Activated CD4-positive, alpha-beta memory T cell treated with anti-CD3 and anti-CD28 coated beads for 36 hours (primary cell): ENCODE data around the gene PTPRN2. TPM values are rescaled to one million over a fixed set of nuclear protein-coding genes. Genes with fewer than 3 reads are reported as not detected.

Experiments used
- CTCF ChIA-PET: fragments of 350-600 bp; sonication (Branson Sonifier 250); formaldehyde crosslinking; loops from one replicate; lab custom pipeline; 2021; ENCODE audit warnings: antibody characterized with exemption, inconsistent platforms; lab: Charles Lee
- POLR2A ChIA-PET: fragments of 350-600 bp; sonication (Branson Sonifier 250); formaldehyde crosslinking; loops from one replicate; lab custom pipeline; 2021; ENCODE audit warnings: antibody characterized with exemption; lab: Charles Lee
- DNase-seq: peaks from one replicate; pipeline ENCODE4 v3.0.0-alpha.2; 2020
- H3K27ac Mint-ChIP-seq: one replicate; pipeline ENCODE4 v1.8.0; 2021; ENCODE audit warnings: mixed read lengths
- H3K27me3 Mint-ChIP-seq: one replicate; pipeline ENCODE4 v1.8.0; 2021; ENCODE audit warnings: mixed read lengths
- H3K36me3 Mint-ChIP-seq: one replicate; pipeline ENCODE4 v1.8.0; 2021; ENCODE audit warnings: mixed read lengths
- H3K4me1 Mint-ChIP-seq: one replicate; pipeline ENCODE4 v1.8.0; 2021; ENCODE audit warnings: low read depth, mixed read lengths
- H3K4me3 Mint-ChIP-seq: one replicate; pipeline ENCODE4 v1.8.0; 2021; ENCODE audit warnings: mild to moderate bottlenecking, mixed read lengths
- H3K9me3 Mint-ChIP-seq: one replicate; pipeline ENCODE4 v1.8.0; 2021; ENCODE audit warnings: mixed read lengths
- intact Hi-C: fragments of 100-400 bp; cut with micrococcal nuclease; formaldehyde crosslinking; loops from one replicate; pipeline ENCODE4 v1.15.1; 2023
- total RNA-seq, 2 experiments: library from RNA; stranded (reverse); gene quantifications; one replicate each; pipeline ENCODE4 v1.2.3, GENCODE V29; 2021

The PTPRN2 gene
- total RNA-seq, 2 experiments from 2014 or later: 0.51 to 0.64 TPM

GRCh38 chr7:157523766-157524421 is 1063.7 kb downstream of the PTPRN2 start:
- Mint-ChIP-seq H3K4me1 (no peaks in the 10 kb centered on the region), H3K27me3 (peaks cover 2% of the 10 kb centered on the region), H3K36me3 (no peaks in the 10 kb centered on the region), H3K9me3 (no peaks in the 10 kb centered on the region), H3K27ac (no peak overlapping the region), H3K4me3 (no peak overlapping the region)
- ChIA-PET POLR2A (no interaction called here), CTCF (no interaction called here)
- intact Hi-C loops: no loop called here
- DNase-seq: peak; percentile 4

GRCh38 chr7:157523371-157523765 is 1064.3 kb downstream of the PTPRN2 start:
- no peaks in the 10 kb centered on the region for H3K9me3 Mint-ChIP-seq
- no peaks in the 10 kb centered on the region for H3K4me1 Mint-ChIP-seq
- no peaks in the 10 kb centered on the region for H3K36me3 Mint-ChIP-seq
- no peak overlapping the region for H3K4me3 Mint-ChIP-seq
- H3K27ac Mint-ChIP-seq: no peak overlapping the region
- POLR2A ChIA-PET: no interaction called here
- H3K27me3 Mint-ChIP-seq: peaks cover 2% of the 10 kb centered on the region
- no peak for DNase-seq
- CTCF ChIA-PET: no interaction called here
- intact Hi-C loops: no loop called here

- no peak overlapping the region for H3K4me3 Mint-ChIP-seq
- no peaks in the 10 kb centered on the region for H3K36me3 Mint-ChIP-seq
- ChIA-PET POLR2A (no interaction called here), CTCF (no interaction called here)
- H3K27me3 Mint-ChIP-seq: peaks cover 2% of the 10 kb centered on the region
- H3K27ac Mint-ChIP-seq: no peak overlapping the region
- no peaks in the 10 kb centered on the region for H3K9me3 Mint-ChIP-seq
- intact Hi-C loops: no loop called here
- no peaks in the 10 kb centered on the region for H3K4me1 Mint-ChIP-seq
- DNase-seq: peak; percentile 2
Observed at GRCh38 chr7:157522954-157523353, 1064.7 kb downstream of the PTPRN2 start.

- peak; percentile 4 for DNase-seq
- ChIA-PET CTCF (no interaction called here), POLR2A (no interaction called here)
- H3K36me3 Mint-ChIP-seq: no peaks in the 10 kb centered on the region
- no peaks in the 10 kb centered on the region for H3K9me3 Mint-ChIP-seq
- no peak overlapping the region for H3K27ac Mint-ChIP-seq
- peaks cover 2% of the 10 kb centered on the region for H3K27me3 Mint-ChIP-seq
- no peak overlapping the region for H3K4me3 Mint-ChIP-seq
- no peaks in the 10 kb centered on the region for H3K4me1 Mint-ChIP-seq
- intact Hi-C loops: no loop called here
Observed at GRCh38 chr7:157522189-157522588, 1065.4 kb downstream of the PTPRN2 start.

- H3K4me1 Mint-ChIP-seq: no peaks in the 10 kb centered on the region
- POLR2A ChIA-PET: no interaction called here
- H3K9me3 Mint-ChIP-seq: no peaks in the 10 kb centered on the region
- no peak for DNase-seq
- CTCF ChIA-PET: no interaction called here
- peaks cover 2% of the 10 kb centered on the region for H3K27me3 Mint-ChIP-seq
- H3K4me3 Mint-ChIP-seq: no peak overlapping the region
- intact Hi-C loops: no loop called here
- no peaks in the 10 kb centered on the region for H3K36me3 Mint-ChIP-seq
- no peak overlapping the region for H3K27ac Mint-ChIP-seq
Observed at GRCh38 chr7:157521752-157522151, 1065.9 kb downstream of the PTPRN2 start.

- POLR2A ChIA-PET: no interaction called here
Observed at GRCh38 chr7:157521061-157521731, 1066.4 kb downstream of the PTPRN2 start.

GRCh38 chr7:157520249-157520648 is 1067.4 kb downstream of the PTPRN2 start:
- no peaks in the 10 kb centered on the region for H3K4me1 Mint-ChIP-seq
- no peak overlapping the region for H3K27ac Mint-ChIP-seq
- no peaks in the 10 kb centered on the region for H3K9me3 Mint-ChIP-seq
- intact Hi-C loops: no loop called here
- CTCF ChIA-PET: no interaction called here
- peaks cover 2% of the 10 kb centered on the region for H3K27me3 Mint-ChIP-seq
- POLR2A ChIA-PET: no interaction called here
- H3K36me3 Mint-ChIP-seq: no peaks in the 10 kb centered on the region
- no peak overlapping the region for H3K4me3 Mint-ChIP-seq
- DNase-seq: peak; percentile 4

More at GRCh38 chr7:157521061-157521731, 1066.4 kb downstream of the PTPRN2 start:
- Mint-ChIP-seq H3K36me3 (no peaks in the 10 kb centered on the region), H3K27me3 (peaks cover 4% of the 10 kb centered on the region), H3K27ac (no peak overlapping the region), H3K4me1 (no peaks in the 10 kb centered on the region), H3K9me3 (no peaks in the 10 kb centered on the region), H3K4me3 (no peak overlapping the region)
- intact Hi-C loops: no loop called here
- CTCF ChIA-PET: no interaction called here
- DNase-seq: peak; percentile 5

- ChIA-PET CTCF (no interaction called here), POLR2A (no interaction called here)
- H3K27me3 Mint-ChIP-seq: peaks cover 2% of the 10 kb centered on the region
- H3K4me1 Mint-ChIP-seq: no peaks in the 10 kb centered on the region
- no peaks in the 10 kb centered on the region for H3K9me3 Mint-ChIP-seq
- DNase-seq: no peak
- intact Hi-C loops: no loop called here
- no peak overlapping the region for H3K27ac Mint-ChIP-seq
- no peaks in the 10 kb centered on the region for H3K36me3 Mint-ChIP-seq
- no peak overlapping the region for H3K4me3 Mint-ChIP-seq
Observed at GRCh38 chr7:157519798-157520244, 1067.8 kb downstream of the PTPRN2 start.

- no peak overlapping the region for H3K27ac Mint-ChIP-seq
- POLR2A ChIA-PET: no interaction called here
Observed at GRCh38 chr7:157519246-157519645, 1068.4 kb downstream of the PTPRN2 start.

GRCh38 chr7:157518514-157519175 is 1069.0 kb downstream of the PTPRN2 start:
- intact Hi-C loops: no loop called here
- H3K27me3 Mint-ChIP-seq: peaks cover 2% of the 10 kb centered on the region
- DNase-seq: peak; percentile 7
- ChIA-PET CTCF (no interaction called here), POLR2A (no interaction called here)
- H3K36me3 Mint-ChIP-seq: no peaks in the 10 kb centered on the region
- H3K9me3 Mint-ChIP-seq: no peaks in the 10 kb centered on the region
- H3K4me3 Mint-ChIP-seq: no peak overlapping the region
- no peaks in the 10 kb centered on the region for H3K4me1 Mint-ChIP-seq
- no peak overlapping the region for H3K27ac Mint-ChIP-seq

More at GRCh38 chr7:157519246-157519645, 1068.4 kb downstream of the PTPRN2 start:
- no peaks in the 10 kb centered on the region for H3K4me1 Mint-ChIP-seq
- intact Hi-C loops: no loop called here
- H3K4me3 Mint-ChIP-seq: no peak overlapping the region
- H3K9me3 Mint-ChIP-seq: no peaks in the 10 kb centered on the region
- H3K36me3 Mint-ChIP-seq: no peaks in the 10 kb centered on the region
- peaks cover 2% of the 10 kb centered on the region for H3K27me3 Mint-ChIP-seq
- DNase-seq: peak; percentile 4
- CTCF ChIA-PET: no interaction called here

- Mint-ChIP-seq H3K36me3 (no peaks in the 10 kb centered on the region), H3K27me3 (peaks cover 2% of the 10 kb centered on the region), H3K4me3 (no peak overlapping the region), H3K9me3 (no peaks in the 10 kb centered on the region), H3K27ac (no peak overlapping the region), H3K4me1 (no peaks in the 10 kb centered on the region)
- peak; percentile 5 for DNase-seq
- intact Hi-C loops: no loop called here
- CTCF ChIA-PET: no interaction called here
- POLR2A ChIA-PET: no interaction called here
Observed at GRCh38 chr7:157517782-157518513, 1069.7 kb downstream of the PTPRN2 start.
